ENCODE results near the gene GNL2.

GNL2 gene

GRCh38 chr1:37595440-37596181 lies at the start of gene GNL2:
TSS of gene GNL2 (minus strand) at chr1:37595937. CDS start at chr1:37595822, 115 bp downstream.
- DNase-seq (ENCODE audit: low read depth in 2 of 2), result peak; percentile 92 to 96

DNA sequence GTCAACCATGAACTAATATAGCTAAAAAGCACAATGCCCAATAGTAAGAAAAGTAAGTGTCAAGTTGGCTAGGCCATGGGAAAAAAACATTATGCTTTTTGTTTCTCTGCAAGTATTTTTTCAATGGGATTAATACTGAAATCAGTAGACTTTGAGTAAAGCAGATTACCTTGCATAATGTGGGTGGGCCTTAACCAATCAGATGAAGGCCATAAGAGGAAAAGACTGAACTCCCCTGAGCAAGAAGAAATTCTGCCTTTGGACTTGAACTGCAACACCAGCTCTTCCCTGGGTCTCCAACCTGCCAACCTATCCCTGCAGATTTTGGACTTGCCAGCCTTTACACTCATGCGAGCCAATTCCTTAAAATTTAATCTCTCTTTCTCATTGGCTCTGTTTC lies 45.3 kb upstream of the GNL2 start:
- no peak for DNase-seq (ENCODE audit: low read depth in 2 of 2)

- no peak for DNase-seq (ENCODE audit: low read depth in 2 of 2)
These were observed 40.7 kb upstream of the GNL2 start for GRCh38 chr1:37636435-37636834.

GRCh38 chr1:37634992-37635902 lies 39.5 kb upstream of the GNL2 start:
- no peak for DNase-seq (ENCODE audit: low read depth in 2 of 2)

- DNase-seq (ENCODE audit: low read depth in 2 of 2), result no peak
These were observed 38.7 kb upstream of the GNL2 start, which contains the start of gene RSPO1 for GRCh38 chr1:37634244-37634991. TSS of gene RSPO1 (minus strand) at chr1:37634892. CDS start at chr1:37629661, 5,231 bp downstream.

DNA sequence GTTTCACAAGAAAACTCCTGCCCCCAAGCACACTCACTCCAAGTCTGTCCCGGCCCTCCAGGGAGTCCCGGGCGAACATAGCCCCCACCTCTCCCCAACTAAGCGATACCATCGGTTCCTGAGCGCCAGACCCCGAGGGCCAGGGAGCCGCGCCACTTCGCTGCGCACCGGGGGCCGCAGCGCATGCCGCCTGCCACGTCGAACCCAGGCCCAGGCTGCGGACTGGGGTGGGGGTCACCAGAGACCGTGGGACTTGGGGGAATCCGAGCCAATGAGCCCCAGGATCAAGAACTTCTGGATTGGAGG lies 38.2 kb upstream of the GNL2 start:
- DNase-seq (ENCODE audit: low read depth in 2 of 2), result no peak

GRCh38 chr1:37633040-37633937 lies 37.6 kb upstream of the GNL2 start:
- no peak for DNase-seq (ENCODE audit: low read depth in 2 of 2)

GRCh38 chr1:37631036-37631435 lies 35.3 kb upstream of the GNL2 start:
- DNase-seq (ENCODE audit: low read depth in 2 of 2), result no peak

GRCh38 chr1:37630426-37631028 lies 34.8 kb upstream of the GNL2 start:
- no peak for DNase-seq (ENCODE audit: low read depth in 2 of 2)

- DNase-seq (ENCODE audit: low read depth in 2 of 2), result no peak
These were observed 34.1 kb upstream of the GNL2 start for GRCh38 chr1:37629726-37630425.

DNA sequence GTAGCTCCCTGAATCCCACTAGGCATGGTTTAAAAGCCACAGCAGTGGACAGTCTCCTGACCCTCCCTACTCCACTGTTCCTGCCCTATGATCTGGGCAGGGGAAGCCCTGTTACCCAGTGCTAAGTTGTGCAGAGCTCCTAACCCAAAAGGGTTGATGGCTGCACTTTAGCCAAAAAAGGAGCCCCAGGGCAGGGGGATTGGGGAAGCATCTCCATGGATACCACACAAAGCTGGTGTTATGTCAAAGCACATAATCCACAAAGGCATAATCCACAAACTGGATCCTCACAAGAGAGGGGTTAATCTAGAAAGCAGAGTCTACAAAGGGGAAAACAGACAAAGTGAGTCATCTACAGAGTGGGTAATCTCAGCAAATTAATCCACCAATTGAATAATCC lies 33.3 kb upstream of the GNL2 start:
- DNase-seq (ENCODE audit: low read depth in 2 of 2), result no peak

- no peak for DNase-seq (ENCODE audit: low read depth in 2 of 2)
These were observed 32.4 kb upstream of the GNL2 start for GRCh38 chr1:37628026-37628556.

DNA sequence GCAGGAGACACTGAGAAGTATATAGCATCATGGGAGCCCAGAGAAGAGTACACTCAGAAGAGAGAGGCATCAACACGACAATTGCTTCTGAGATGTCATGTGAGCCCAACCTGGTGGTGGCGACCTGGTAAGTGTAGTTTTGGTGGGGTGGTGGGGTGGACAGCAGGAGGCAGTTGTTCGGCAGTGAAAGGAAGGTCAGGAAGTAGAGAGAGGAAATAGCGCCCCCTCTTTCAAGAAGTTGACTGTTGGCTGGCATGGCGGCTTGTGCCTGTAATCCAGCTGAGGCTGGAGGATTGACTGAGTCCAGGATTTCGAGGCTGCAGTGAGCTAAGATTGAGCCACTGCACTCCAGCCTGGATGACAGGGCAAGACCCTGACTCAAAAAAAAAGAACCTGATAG lies 26.4 kb upstream of the GNL2 start:
- no peak for DNase-seq (ENCODE audit: low read depth in 2 of 2)

DNA sequence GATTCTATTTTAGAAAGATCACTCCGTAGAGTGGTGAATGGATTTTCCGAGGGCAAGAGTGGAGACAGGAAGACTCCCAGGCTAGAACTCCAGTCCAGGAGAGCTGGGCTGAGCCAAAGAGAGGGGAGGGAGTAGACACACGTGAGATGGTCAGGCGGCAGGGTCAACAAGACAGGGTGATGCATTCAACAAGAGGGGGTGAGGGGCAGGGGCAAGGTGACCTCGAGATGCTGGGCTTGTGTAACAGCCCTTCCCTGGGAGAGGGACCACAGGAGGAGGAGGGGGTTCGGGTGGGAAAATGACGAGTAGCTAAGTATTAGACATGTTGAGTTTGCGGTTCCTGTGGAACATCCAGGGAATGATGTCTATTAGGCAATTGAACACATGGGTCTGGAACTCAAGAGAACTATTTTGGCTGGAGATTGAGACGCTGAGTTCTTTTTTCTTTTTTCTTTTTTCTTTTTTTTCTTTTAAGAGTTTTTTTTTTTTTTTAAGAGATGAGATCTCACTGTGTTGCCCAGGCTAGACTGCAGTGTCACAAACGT lies 25.7 kb upstream of the GNL2 start:
- no peak for DNase-seq (ENCODE audit: low read depth in 2 of 2)

- no peak for DNase-seq (ENCODE audit: low read depth in 2 of 2)
These were observed 25.0 kb upstream of the GNL2 start for GRCh38 chr1:37620707-37621106.

DNA sequence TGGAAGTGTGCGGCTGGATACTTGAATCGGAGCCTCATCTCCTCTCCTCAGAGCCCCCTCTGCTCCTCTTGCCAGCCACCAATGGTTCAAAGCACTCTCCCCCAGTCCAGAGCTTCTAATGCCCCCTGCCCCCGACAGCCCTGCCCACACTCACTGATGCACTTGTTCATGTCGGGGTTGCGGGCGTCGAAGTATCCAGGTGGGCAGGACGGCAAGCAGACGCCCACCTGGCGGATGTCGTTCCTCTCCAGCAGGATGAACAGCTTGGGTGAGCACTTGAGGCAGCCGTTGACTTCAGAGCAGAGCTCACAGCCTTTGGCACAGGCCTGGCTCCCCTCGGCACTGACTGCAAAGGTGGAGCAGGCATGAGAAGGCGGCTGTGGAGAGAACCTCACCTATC lies 20.6 kb upstream of the GNL2 start:
- DNase-seq (ENCODE audit: low read depth in 2 of 2), result no peak

- DNase-seq (ENCODE audit: low read depth in 2 of 2), result no peak
These were observed 18.4 kb upstream of the GNL2 start for GRCh38 chr1:37614105-37614504.

GRCh38 chr1:37612186-37612585 lies 16.4 kb upstream of the GNL2 start:
- no peak for DNase-seq (ENCODE audit: low read depth in 2 of 2)

GRCh38 chr1:37609994-37610393 lies 14.3 kb upstream of the GNL2 start:
- no peak for DNase-seq (ENCODE audit: low read depth in 2 of 2)

- no peak for DNase-seq (ENCODE audit: low read depth in 2 of 2)
These were observed 13.3 kb upstream of the GNL2 start for GRCh38 chr1:37609002-37609401.
